ENCODE results near the gene MOCS2. TPM values are rescaled to one million over a fixed set of nuclear protein-coding genes. Genes with fewer than 3 reads are reported as not detected.

Gene MOCS2
- total RNA-seq, 1 donor from 2014 or later = 22.5 TPM

DNA sequence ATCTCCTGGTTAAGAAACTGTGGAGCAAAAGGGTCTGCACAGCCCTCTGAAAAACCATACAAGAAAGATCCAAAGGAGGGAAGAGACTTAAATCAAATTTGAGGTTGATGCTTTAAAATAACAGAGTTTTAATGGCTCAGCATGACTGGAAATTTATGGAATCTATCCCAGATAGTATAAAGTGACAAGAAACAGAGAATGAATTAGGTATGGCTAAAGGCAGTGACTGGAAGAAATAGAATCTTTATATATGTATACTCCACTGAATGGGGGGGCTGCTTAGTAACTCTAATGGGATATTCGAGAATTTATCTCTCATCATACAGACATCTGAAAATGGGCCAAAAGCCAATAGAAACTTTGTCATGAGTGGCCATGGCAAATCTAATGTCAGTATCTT lies 17.6 kb upstream of the MOCS2 start:
- Mint-ChIP-seq H3K4me3 (no peak overlapping the region), H3K4me1 (ENCODE audit: unreplicated experiment) (no peaks in the 10 kb centered on the region), H3K27me3 (no peaks in the 10 kb centered on the region), H3K9me3 (peaks cover 6% of the 10 kb centered on the region), H3K27ac (no peak overlapping the region), H3K36me3 (no peaks in the 10 kb centered on the region)
- TF ChIP-seq CTCF (conservative IDR thresholded peaks at IDR 0.05) = no peak
- DNase-seq (ENCODE audit: extremely low spot score, unreplicated experiment) = no peak

DNA sequence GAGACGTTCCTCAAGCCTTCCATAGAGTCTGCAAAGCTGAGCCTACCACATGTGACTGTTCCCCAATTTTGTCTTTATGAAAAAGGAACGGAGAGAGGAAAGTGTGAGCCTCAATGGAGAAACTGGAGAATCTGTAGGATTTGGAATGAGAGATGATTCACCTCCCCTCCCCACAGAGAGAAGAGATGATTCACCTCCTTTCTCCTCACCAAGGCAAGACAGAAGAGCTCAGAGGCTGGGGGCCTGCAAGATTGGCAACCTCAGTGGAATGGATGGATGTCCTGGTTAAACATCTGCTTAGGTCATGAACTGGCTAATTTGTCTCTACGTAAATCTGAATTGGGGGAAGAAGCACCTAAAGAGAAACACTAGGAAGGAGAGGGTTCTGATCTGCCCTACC lies 17.0 kb upstream of the MOCS2 start:
- Mint-ChIP-seq H3K27me3 (no peaks in the 10 kb centered on the region), H3K36me3 (no peaks in the 10 kb centered on the region), H3K4me3 (no peak overlapping the region), H3K4me1 (ENCODE audit: unreplicated experiment) (no peaks in the 10 kb centered on the region), H3K27ac (no peak overlapping the region), H3K9me3 (peaks cover 6% of the 10 kb centered on the region)
- no peak for TF ChIP-seq CTCF (conservative IDR thresholded peaks at IDR 0.05)
- no peak for DNase-seq (ENCODE audit: extremely low spot score, unreplicated experiment)

GRCh38 chr5:53123702-53124101 lies 14.1 kb upstream of the MOCS2 start:
- TF ChIP-seq CTCF (conservative IDR thresholded peaks at IDR 0.05) = peak; percentile 53
- DNase-seq (ENCODE audit: extremely low spot score, unreplicated experiment) = no peak
- peaks cover 4% of the 10 kb centered on the region for H3K9me3 Mint-ChIP-seq
- H3K4me1 Mint-ChIP-seq (ENCODE audit: unreplicated experiment) = no peaks in the 10 kb centered on the region
- no peaks in the 10 kb centered on the region for H3K36me3 Mint-ChIP-seq
- no peak overlapping the region for H3K4me3 Mint-ChIP-seq
- no peaks in the 10 kb centered on the region for H3K27me3 Mint-ChIP-seq
- H3K27ac Mint-ChIP-seq = no peak overlapping the region

DNA sequence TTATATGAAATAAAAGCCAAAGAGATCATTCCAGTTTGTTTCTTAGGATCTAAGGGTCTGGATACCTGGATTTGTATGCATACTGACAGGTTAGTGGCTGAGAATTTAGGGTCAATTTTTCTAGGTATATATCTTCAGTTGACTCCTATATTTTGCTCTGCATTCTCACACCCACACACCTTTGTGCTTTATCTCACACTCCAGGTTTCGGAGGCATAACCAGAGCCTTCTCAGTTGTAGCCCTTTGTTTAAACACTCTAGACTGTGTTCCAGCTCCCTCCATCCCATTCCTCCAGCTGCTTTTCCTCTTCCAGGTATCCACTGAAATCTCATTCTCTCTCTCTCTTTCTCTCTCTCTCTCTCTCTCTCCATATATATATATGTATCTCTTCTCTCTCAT lies 10.6 kb upstream of the MOCS2 start:
- no peak for DNase-seq (ENCODE audit: extremely low spot score, unreplicated experiment)
- Mint-ChIP-seq H3K27ac (no peak overlapping the region), H3K27me3 (no peaks in the 10 kb centered on the region), H3K9me3 (no peaks in the 10 kb centered on the region), H3K36me3 (no peaks in the 10 kb centered on the region), H3K4me1 (ENCODE audit: unreplicated experiment) (no peaks in the 10 kb centered on the region), H3K4me3 (no peak overlapping the region)
- no peak for TF ChIP-seq CTCF (conservative IDR thresholded peaks at IDR 0.05)

DNA sequence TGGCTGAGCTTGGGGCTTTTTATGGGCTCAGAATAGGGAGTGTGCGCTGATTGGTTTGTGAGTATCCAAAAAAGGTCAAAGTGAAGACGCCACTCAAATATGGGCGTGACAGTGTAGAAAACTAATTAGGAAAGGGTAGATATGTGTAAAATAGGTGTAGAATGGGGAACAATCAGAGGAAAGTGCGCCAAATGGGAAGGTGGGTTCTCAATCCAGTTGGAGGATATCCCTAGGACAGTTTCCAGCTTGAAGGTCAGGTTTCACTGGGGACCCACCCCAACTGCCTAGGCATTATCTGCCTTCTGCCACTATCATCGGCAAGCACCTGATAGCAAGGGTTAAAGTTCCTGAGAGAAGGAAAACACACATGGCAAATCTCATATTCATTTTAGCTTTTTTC lies 9.3 kb upstream of the MOCS2 start:
- no peaks in the 10 kb centered on the region for H3K4me1 Mint-ChIP-seq (ENCODE audit: unreplicated experiment)
- H3K9me3 Mint-ChIP-seq = no peaks in the 10 kb centered on the region
- no peak overlapping the region for H3K4me3 Mint-ChIP-seq
- DNase-seq (ENCODE audit: extremely low spot score, unreplicated experiment) = no peak
- H3K36me3 Mint-ChIP-seq = no peaks in the 10 kb centered on the region
- H3K27ac Mint-ChIP-seq = no peak overlapping the region
- TF ChIP-seq CTCF (conservative IDR thresholded peaks at IDR 0.05) = no peak
- no peaks in the 10 kb centered on the region for H3K27me3 Mint-ChIP-seq

- H3K27ac Mint-ChIP-seq = no peak overlapping the region
- TF ChIP-seq CTCF (conservative IDR thresholded peaks at IDR 0.05) = no peak
- H3K9me3 Mint-ChIP-seq = no peaks in the 10 kb centered on the region
- H3K4me1 Mint-ChIP-seq (ENCODE audit: unreplicated experiment) = no peaks in the 10 kb centered on the region
- no peak for DNase-seq (ENCODE audit: extremely low spot score, unreplicated experiment)
- no peak overlapping the region for H3K4me3 Mint-ChIP-seq
- no peaks in the 10 kb centered on the region for H3K36me3 Mint-ChIP-seq
- no peaks in the 10 kb centered on the region for H3K27me3 Mint-ChIP-seq
These were observed 7.0 kb upstream of the MOCS2 start for GRCh38 chr5:53116597-53116996.
